Measurements from ENCODE around the gene RPLP2. TPM values are rescaled to one million over a fixed set of nuclear protein-coding genes. Genes with fewer than 3 reads are reported as not detected.

Gene RPLP2
- total and polyA plus RNA-seq, 8 donors, result 761 to 1,687 (median 1,137) TPM

- TF ChIP-seq, protein P1, sequence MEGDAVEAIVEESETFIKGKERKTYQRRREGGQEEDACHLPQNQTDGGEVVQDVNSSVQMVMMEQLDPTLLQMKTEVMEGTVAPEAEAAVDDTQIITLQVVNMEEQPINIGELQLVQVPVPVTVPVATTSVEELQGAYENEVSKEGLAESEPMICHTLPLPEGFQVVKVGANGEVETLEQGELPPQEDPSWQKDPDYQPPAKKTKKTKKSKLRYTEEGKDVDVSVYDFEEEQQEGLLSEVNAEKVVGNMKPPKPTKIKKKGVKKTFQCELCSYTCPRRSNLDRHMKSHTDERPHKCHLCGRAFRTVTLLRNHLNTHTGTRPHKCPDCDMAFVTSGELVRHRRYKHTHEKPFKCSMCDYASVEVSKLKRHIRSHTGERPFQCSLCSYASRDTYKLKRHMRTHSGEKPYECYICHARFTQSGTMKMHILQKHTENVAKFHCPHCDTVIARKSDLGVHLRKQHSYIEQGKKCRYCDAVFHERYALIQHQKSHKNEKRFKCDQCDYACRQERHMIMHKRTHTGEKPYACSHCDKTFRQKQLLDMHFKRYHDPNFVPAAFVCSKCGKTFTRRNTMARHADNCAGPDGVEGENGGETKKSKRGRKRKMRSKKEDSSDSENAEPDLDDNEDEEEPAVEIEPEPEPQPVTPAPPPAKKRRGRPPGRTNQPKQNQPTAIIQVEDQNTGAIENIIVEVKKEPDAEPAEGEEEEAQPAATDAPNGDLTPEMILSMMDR (IDR thresholded peaks at IDR 0.05), result no peak
- Histone ChIP-seq H3K36me3 (peaks cover 0 to 14% (median 4%) of the 10 kb centered on the region in 3 donors), H3K4me1 (peaks cover 8 to 14% (median 8%) of the 10 kb centered on the region in 3 donors), H3K27ac (no peak overlapping the region), H3K9me3 (no peaks in the 10 kb centered on the region), H3K27me3 (no peaks in the 10 kb centered on the region), H3K4me3 (no peak overlapping the region)
- FAIRE-seq (no peak), DNase-seq (peak in 2 of 6 donors; percentile 17 to 80), ATAC-seq (no peak)
- 85 to 90% methylated on average over 7 to 15 of the region's 15 CpGs for WGBS, 2 donors
- intact Hi-C loops (cut with DNase I), result no loop called here
These were observed 17.3 kb upstream of the RPLP2 start for GRCh38 chr11:792535-792821.

DNA sequence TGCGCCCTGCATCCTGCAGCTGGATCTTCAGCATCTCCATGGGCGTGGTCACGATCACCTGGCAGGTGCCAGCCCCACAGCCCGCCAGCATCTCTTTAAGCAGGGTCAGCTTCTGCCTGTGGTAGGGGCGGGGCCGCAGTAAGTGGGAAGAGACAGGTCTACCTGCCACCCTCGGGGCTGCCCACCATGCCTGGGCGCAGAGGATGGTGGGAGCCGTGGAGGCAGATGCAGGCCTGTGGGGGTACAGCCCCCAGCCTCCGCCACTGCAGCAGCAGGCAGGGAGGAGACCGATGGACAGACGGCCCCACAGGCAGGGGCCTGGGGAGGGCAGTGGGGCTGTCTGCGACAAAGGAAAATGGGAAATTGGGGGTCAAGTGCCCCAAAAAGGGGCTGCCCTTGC lies 16.9 kb upstream of the RPLP2 start:
- intact Hi-C loops (cut with DNase I), result no loop called here
- Histone ChIP-seq H3K36me3 (peaks cover 0 to 14% (median 4%) of the 10 kb centered on the region in 3 donors), H3K27me3 (no peaks in the 10 kb centered on the region), H3K9me3 (no peaks in the 10 kb centered on the region), H3K4me1 (peaks cover 8 to 14% (median 8%) of the 10 kb centered on the region in 3 donors), H3K27ac (no peak overlapping the region), H3K4me3 (peak overlapping the region in 1 of 4 donors; percentile 72)
- WGBS, 2 donors, result 73 to 86% methylated on average over 12 to 13 of the region's 13 CpGs
- TF ChIP-seq, protein P1 (IDR thresholded peaks at IDR 0.05), result no peak
- FAIRE-seq (no peak), DNase-seq (peak in 3 of 6 donors; percentile 35 to 74 (median 63)), ATAC-seq (no peak)

- peak; percentile 30 to 48 (median 41) for ATAC-seq
- WGBS, 2 donors, result 38 to 41% methylated on average over 7 of the region's 7 CpGs
- DNase-seq, result peak; percentile 85 to 96 (median 90)
- intact Hi-C loops (cut with DNase I), result no loop called here
- H3K4me3 ChIP-seq, result peak overlapping the region in 3 of 4 donors; percentile 60 to 85 (median 72)
- peaks cover 0 to 14% (median 4%) of the 10 kb centered on the region in 3 donors for H3K36me3 ChIP-seq
- peak overlapping the region in 3 of 4 donors; percentile 86 to 90 (median 89) for H3K27ac ChIP-seq
- no peaks in the 10 kb centered on the region for H3K27me3 ChIP-seq
- H3K4me1 ChIP-seq, result peaks cover 8 to 17% (median 8%) of the 10 kb centered on the region in 3 donors
- FAIRE-seq, result no peak
- no peaks in the 10 kb centered on the region for H3K9me3 ChIP-seq
- TF ChIP-seq, protein P1 (IDR thresholded peaks at IDR 0.05), result no peak
These were observed 16.2 kb upstream of the RPLP2 start for GRCh38 chr11:793556-793955.

DNA sequence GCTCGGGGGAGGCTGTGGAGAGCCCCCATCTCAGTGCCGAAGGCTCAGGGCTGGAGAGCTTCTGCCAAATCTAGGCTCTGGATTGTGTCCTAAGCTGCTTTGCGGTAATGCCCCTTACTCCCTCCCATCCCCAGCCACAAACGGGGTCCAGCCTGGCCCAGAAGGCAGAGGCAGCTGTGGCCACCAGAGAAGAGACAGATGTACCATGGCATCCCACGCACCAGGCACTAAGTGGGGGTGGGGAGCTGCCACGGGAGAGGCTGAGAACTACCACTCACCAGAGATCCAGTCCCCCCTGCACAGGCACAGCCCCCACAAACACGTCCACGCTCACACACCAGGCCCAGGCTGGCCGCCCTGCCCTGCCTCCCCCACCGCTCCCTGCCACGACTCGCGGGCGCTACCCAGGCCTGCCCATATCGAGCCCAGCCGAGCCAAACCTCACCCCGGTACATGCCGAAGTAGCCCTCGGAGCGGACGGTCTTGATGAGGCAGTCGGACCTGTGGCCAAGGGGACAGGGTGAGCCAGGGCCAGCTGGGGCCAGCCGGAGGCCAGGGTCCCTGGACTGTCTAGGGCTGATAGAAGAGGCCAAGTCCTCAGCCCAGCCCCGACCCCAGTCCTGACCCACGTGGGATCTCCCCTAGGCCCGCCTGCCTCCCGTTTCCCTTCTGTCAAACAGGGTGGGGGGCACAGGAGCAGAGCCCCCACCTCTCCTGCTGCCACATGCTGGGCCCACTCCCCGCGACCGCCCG lies 15.6 kb upstream of the RPLP2 start:
- peak overlapping the region in 3 of 4 donors; percentile 60 to 85 (median 72) for H3K4me3 ChIP-seq
- TF ChIP-seq, protein P1 (IDR thresholded peaks at IDR 0.05), result no peak
- WGBS, 2 donors, result 36 to 37% methylated on average over 30 to 31 of the region's 31 CpGs
- H3K4me1 ChIP-seq, result peaks cover 8 to 17% (median 8%) of the 10 kb centered on the region in 3 donors
- FAIRE-seq, result no peak
- no peaks in the 10 kb centered on the region for H3K9me3 ChIP-seq
- ATAC-seq, result peak; percentile 0 to 8 (median 2)
- peak overlapping the region; percentile 86 to 90 (median 88) for H3K27ac ChIP-seq
- no peaks in the 10 kb centered on the region for H3K27me3 ChIP-seq
- peaks cover 0 to 14% (median 4%) of the 10 kb centered on the region in 3 donors for H3K36me3 ChIP-seq
- intact Hi-C loops (cut with DNase I), result no loop called here
- DNase-seq, result peak in 4 of 6 donors; percentile 45 to 90 (median 60)

All from pancreas (tissue), 10 donors.